Measurements from ENCODE around the gene RNF157.

Gene RNF157

GRCh38 chr17:76123749-76124581, 116.3 kb downstream of the RNF157 start:
- DNase-seq (ENCODE audit: low spot score), result peak; percentile 7

GRCh38 chr17:76123191-76123499, 117.1 kb downstream of the RNF157 start:
- no peak for DNase-seq (ENCODE audit: low spot score)

- DNase-seq (ENCODE audit: low spot score), result peak; percentile 6
Measured at GRCh38 chr17:76122431-76123190, 117.7 kb downstream of the RNF157 start.

GRCh38 chr17:76121932-76122430, 118.3 kb downstream of the RNF157 start:
- peak; percentile 6 for DNase-seq (ENCODE audit: low spot score)

- no peak for DNase-seq (ENCODE audit: low spot score)
Measured at GRCh38 chr17:76120658-76121008, 119.7 kb downstream of the RNF157 start.

GRCh38 chr17:76119409-76120371, 120.6 kb downstream of the RNF157 start:
- no peak for DNase-seq (ENCODE audit: low spot score)

- DNase-seq (ENCODE audit: low spot score), result no peak
Measured at GRCh38 chr17:76115138-76115754, 125.0 kb downstream of the RNF157 start.

GRCh38 chr17:76111956-76112355, 128.3 kb downstream of the RNF157 start:
- no peak for DNase-seq (ENCODE audit: low spot score)

GRCh38 chr17:76107509-76107908, 132.8 kb downstream of the RNF157 start:
- DNase-seq (ENCODE audit: low spot score), result no peak

GRCh38 chr17:76106703-76107102, 133.6 kb downstream of the RNF157 start:
- DNase-seq (ENCODE audit: low spot score), result no peak

GRCh38 chr17:76104896-76105231, 135.4 kb downstream of the RNF157 start:
- no peak for DNase-seq (ENCODE audit: low spot score)

- no peak for DNase-seq (ENCODE audit: low spot score)
Measured at GRCh38 chr17:76104140-76104895, 136.0 kb downstream of the RNF157 start.

GRCh38 chr17:76103274-76104139, 136.8 kb downstream of the RNF157 start, which contains the start of gene EXOC7:
Gene EXOC7, minus strand, starts transcription at chr17:76103787. Its CDS starts 95 bp downstream, at chr17:76103692.
- peak; percentile 87 for DNase-seq (ENCODE audit: low spot score)

- no peak for DNase-seq (ENCODE audit: low spot score)
Measured at GRCh38 chr17:76102944-76103273, 137.4 kb downstream of the RNF157 start.

- no peak for DNase-seq (ENCODE audit: low spot score)
Measured at GRCh38 chr17:76097716-76098295, 142.5 kb downstream of the RNF157 start.

GRCh38 chr17:76095943-76096342, 144.3 kb downstream of the RNF157 start:
- DNase-seq (ENCODE audit: low spot score), result no peak

GRCh38 chr17:76094046-76094445, 146.2 kb downstream of the RNF157 start:
- no peak for DNase-seq (ENCODE audit: low spot score)

- DNase-seq (ENCODE audit: low spot score), result no peak
Measured at GRCh38 chr17:76092526-76093413, 147.5 kb downstream of the RNF157 start.
